HFFc6 (cell line): ENCODE measurements around the gene PLCL1. TPM values are rescaled to one million over a fixed set of nuclear protein-coding genes. Genes with fewer than 3 reads are reported as not detected.

ENCODE experiments used
- DNase-seq: peaks from one replicate; pipeline ENCODE4 v3.0.0-alpha.2; 2018
- H3K27ac Mint-ChIP-seq: 2 replicates; pipeline ENCODE4 v1.8.0; 2020; ENCODE audit warnings: mild to moderate bottlenecking, mixed read lengths
- H3K27me3 Mint-ChIP-seq: 2 replicates; pipeline ENCODE4 v1.8.0; 2021; ENCODE audit warnings: mild to moderate bottlenecking, moderate library complexity, mixed read lengths; ENCODE audit not compliant: insufficient read depth
- H3K36me3 Mint-ChIP-seq: 2 replicates; pipeline ENCODE4 v1.8.0; 2021; ENCODE audit warnings: low read depth, mixed read lengths
- H3K4me1 Mint-ChIP-seq: 2 replicates; pipeline ENCODE4 v1.8.0; 2020; ENCODE audit warnings: low read depth, mixed read lengths
- H3K4me3 Mint-ChIP-seq: 2 replicates; pipeline ENCODE4 v1.8.0; 2020; ENCODE audit warnings: mild to moderate bottlenecking, moderate library complexity, mixed read lengths
- H3K9me3 Mint-ChIP-seq: 2 replicates; pipeline ENCODE4 v1.8.0; 2020; ENCODE audit warnings: mild to moderate bottlenecking, mixed read lengths
- CTCF ChIP-seq: fragments of 200-600 bp; sonication (generic); IDR thresholded peaks from 2 replicates; pipeline ENCODE4 v1.5.0; 2021; ENCODE audit warnings: antibody characterized with exemption, mild to moderate bottlenecking
- total RNA-seq, 6 experiments: library from RNA; stranded (reverse); fragmentation: NEBNext Ultra II Directional; extraction: Animal tissue kit (Norgen Biotek cat#: 25700); gene quantifications; 2 replicates in 1 of 6; 3 replicates in 5 of 6; pipeline ENCODE4 v1.2.3, GENCODE V29; 2021

PLCL1 gene
- total RNA-seq, 6 experiments from 2014 or later, result 0.03 to 0.14 (median 0.12) TPM; not detected in 2

- H3K9me3 Mint-ChIP-seq, result peaks cover 7% of the 10 kb centered on the region; the same call in 1 of the 2 replicates
- H3K36me3 Mint-ChIP-seq, result no peaks in the 10 kb centered on the region
- H3K27me3 Mint-ChIP-seq, result peaks cover under 1% of the 10 kb centered on the region
- DNase-seq, result no peak
- TF ChIP-seq CTCF, result no peak
- H3K4me1 Mint-ChIP-seq, result no peaks in the 10 kb centered on the region; the same call in 1 of the 2 replicates
- no peak overlapping the region for H3K4me3 Mint-ChIP-seq
- H3K27ac Mint-ChIP-seq, result no peak overlapping the region
These were observed 126.3 kb downstream of the PLCL1 start for GRCh38 chr2:197930570-197931278.

GRCh38 chr2:197931661-197932312 is 127.4 kb downstream of the PLCL1 start:
- H3K27me3 Mint-ChIP-seq, result peaks cover 2% of the 10 kb centered on the region
- H3K9me3 Mint-ChIP-seq, result peaks cover 7% of the 10 kb centered on the region; the same call in 1 of the 2 replicates
- H3K4me3 Mint-ChIP-seq, result no peak overlapping the region
- no peaks in the 10 kb centered on the region for H3K36me3 Mint-ChIP-seq
- no peaks in the 10 kb centered on the region; the same call in 1 of the 2 replicates for H3K4me1 Mint-ChIP-seq
- no peak for TF ChIP-seq CTCF
- no peak for DNase-seq
- H3K27ac Mint-ChIP-seq, result no peak overlapping the region

GRCh38 chr2:197932374-197932773 is 128.0 kb downstream of the PLCL1 start:
- H3K9me3 Mint-ChIP-seq, result peaks cover 1% of the 10 kb centered on the region; the same call in 1 of the 2 replicates

GRCh38 chr2:197934261-197934933 is 130.0 kb downstream of the PLCL1 start:
- no peak for TF ChIP-seq CTCF
- Mint-ChIP-seq H3K4me3 (no peak overlapping the region), H3K27ac (no peak overlapping the region), H3K27me3 (peaks cover 2% of the 10 kb centered on the region), H3K36me3 (no peaks in the 10 kb centered on the region), H3K9me3 (no peaks in the 10 kb centered on the region; the same call in 1 of the 2 replicates), H3K4me1 (no peaks in the 10 kb centered on the region)
- no peak for DNase-seq

More at GRCh38 chr2:197932374-197932773, 128.0 kb downstream of the PLCL1 start:
- H3K27ac Mint-ChIP-seq, result no peak overlapping the region
- H3K4me3 Mint-ChIP-seq, result no peak overlapping the region
- peaks cover 2% of the 10 kb centered on the region for H3K27me3 Mint-ChIP-seq
- no peaks in the 10 kb centered on the region for H3K36me3 Mint-ChIP-seq
- no peak for DNase-seq
- no peaks in the 10 kb centered on the region; the same call in 1 of the 2 replicates for H3K4me1 Mint-ChIP-seq
- TF ChIP-seq CTCF, result no peak

- Mint-ChIP-seq H3K27me3 (peaks cover 2% of the 10 kb centered on the region; the same call in 1 of the 2 replicates), H3K36me3 (no peaks in the 10 kb centered on the region), H3K4me3 (no peak overlapping the region), H3K4me1 (no peaks in the 10 kb centered on the region), H3K27ac (no peak overlapping the region), H3K9me3 (no peaks in the 10 kb centered on the region; the same call in 1 of the 2 replicates)
- TF ChIP-seq CTCF, result no peak
- no peak for DNase-seq
These were observed 130.5 kb downstream of the PLCL1 start for GRCh38 chr2:197934934-197935289.
